CD14-positive monocyte (primary cell): ENCODE results near the gene PLA2G15. TPM values are rescaled to one million over a fixed set of nuclear protein-coding genes. Genes with fewer than 3 reads are reported as not detected.

Experiments
- DNase-seq, 3 donors: peaks; one replicate each; pipeline ENCODE4 v3.0.0-alpha.2; 2011 to 2022
- H2AFZ ChIP-seq: 2 replicates; pipeline ENCODE4 v1.6.0; 2012; ENCODE audit warnings: mild to moderate bottlenecking, low read depth, low read length, inconsistent platforms; ENCODE audit not compliant: insufficient read depth, poor library complexity, severe bottlenecking
- H3K27ac ChIP-seq, 2 donors: 1 replicate in 1 of 2; 2 replicates in 1 of 2; pipeline ENCODE4 v1.5.1; 2012 to 2013; ENCODE audit warnings: low read length in 2 of 2, control low read depth in 1 of 2, inconsistent platforms in 1 of 2, low read depth in 1 of 2, mild to moderate bottlenecking in 1 of 2
- H3K27me3 ChIP-seq, 2 donors: one replicate each; pipeline versions ENCODE4 v1.6.0 to v1.6.1; 2011 to 2013; ENCODE audit warnings: low read length in 2 of 2; ENCODE audit not compliant: control insufficient read depth in 2 of 2, insufficient read depth in 2 of 2
- H3K36me3 ChIP-seq, 2 donors: replicated peaks in 1 of 2; 1 replicate in 1 of 2; 2 replicates in 1 of 2; pipeline versions ENCODE4 v1.5.1 to v1.6.1; 2012 to 2013; ENCODE audit warnings: low read length in 2 of 2, control low read depth in 1 of 2, inconsistent platforms in 1 of 2, mild to moderate bottlenecking in 1 of 2; ENCODE audit not compliant: insufficient read depth in 2 of 2, control insufficient read depth in 1 of 2
- H3K4me1 ChIP-seq, 2 donors: 1 replicate in 1 of 2; 2 replicates in 1 of 2; pipeline versions ENCODE4 v1.5.1 to v1.6.1; 2012 to 2013; ENCODE audit warnings: low read length in 2 of 2, control low read depth in 1 of 2, inconsistent platforms in 1 of 2, mild to moderate bottlenecking in 1 of 2, moderate library complexity in 1 of 2; ENCODE audit not compliant: insufficient read depth in 2 of 2, control insufficient read depth in 1 of 2
- H3K4me2 ChIP-seq: replicated peaks from 2 replicates; pipeline ENCODE3; 2012; ENCODE audit warnings: low read length, moderate library complexity, mild to moderate bottlenecking; ENCODE audit not compliant: poor library complexity, severe bottlenecking; ENCODE audit errors: extremely low read depth
- H3K4me3 ChIP-seq, 3 experiments: fragments of 200-600 bp in 1 of 3; sonication (generic) in 1 of 3; replicated peaks in 1 of 3; 1 replicate in 2 of 3; 2 replicates in 1 of 3; pipeline ENCODE4 v1.5.1; 2011 to 2013; ENCODE audit warnings: low read length in 3 of 3, mild to moderate bottlenecking in 3 of 3, control low read depth in 2 of 3, low read depth in 2 of 3, inconsistent platforms in 1 of 3, moderate library complexity in 1 of 3
- H3K79me2 ChIP-seq: 2 replicates; pipeline ENCODE4 v1.6.0; 2012; ENCODE audit warnings: mild to moderate bottlenecking, control low read depth, inconsistent platforms, low read length, moderate library complexity; ENCODE audit not compliant: insufficient read depth
- H3K9ac ChIP-seq: 2 replicates; pipeline ENCODE4 v1.6.0; 2017; ENCODE audit warnings: low read length, mild to moderate bottlenecking; ENCODE audit not compliant: insufficient read depth, poor library complexity, severe bottlenecking
- H3K9me3 ChIP-seq, 2 donors: replicated peaks in 1 of 2; 1 replicate in 1 of 2; 2 replicates in 1 of 2; pipeline versions ENCODE4 v1.5.1 to v1.6.1; 2012 to 2013; ENCODE audit warnings: low read length in 2 of 2, control low read depth in 1 of 2; ENCODE audit not compliant: control insufficient read depth in 1 of 2, insufficient read depth in 1 of 2
- H4K20me1 ChIP-seq: 2 replicates; pipeline ENCODE4 v1.6.0; 2012; ENCODE audit warnings: mild to moderate bottlenecking, low read length, control low read depth, moderate library complexity; ENCODE audit not compliant: insufficient read depth
- H3K27ac Mint-ChIP-seq, 7 donors: one replicate each; pipeline ENCODE4 v1.8.0; 2020; ENCODE audit warnings: mild to moderate bottlenecking in 7 of 7, mixed read lengths in 7 of 7, moderate library complexity in 6 of 7, inconsistent platforms in 2 of 7
- H3K27me3 Mint-ChIP-seq, 3 donors: one replicate each; pipeline ENCODE4 v1.8.0; 2021 to 2022; ENCODE audit warnings: low read depth in 3 of 3, mild to moderate bottlenecking in 3 of 3, mixed read lengths in 3 of 3, moderate library complexity in 3 of 3, inconsistent platforms in 1 of 3
- H3K36me3 Mint-ChIP-seq, 2 donors: one replicate each; pipeline ENCODE4 v1.8.0; 2020; ENCODE audit warnings: mixed read lengths in 2 of 2, inconsistent platforms in 1 of 2, mild to moderate bottlenecking in 1 of 2
- H3K4me1 Mint-ChIP-seq: one replicate; pipeline ENCODE4 v1.8.0; 2020; ENCODE audit warnings: mild to moderate bottlenecking, mixed read lengths
- H3K4me3 Mint-ChIP-seq, 2 donors: one replicate each; pipeline ENCODE4 v1.8.0; 2020; ENCODE audit warnings: mild to moderate bottlenecking in 2 of 2, mixed read lengths in 2 of 2, moderate library complexity in 1 of 2
- H3K9me3 Mint-ChIP-seq, 7 donors: one replicate each; pipeline ENCODE4 v1.8.0; 2020 to 2022; ENCODE audit warnings: mixed read lengths in 7 of 7, mild to moderate bottlenecking in 6 of 7, moderate library complexity in 6 of 7, inconsistent platforms in 2 of 7
- WGBS: methylation state at CpG from one replicate; pipeline ENCODE4 v1.1.5; 2013; ENCODE audit warnings: missing lambda C conversion rate; ENCODE audit not compliant: insufficient coverage; 5-methylcytosine and 5-hydroxymethylcytosine counted together
- intact Hi-C, 2 donors: fragments of 100-400 bp; cut with micrococcal nuclease; formaldehyde crosslinking; loops; one replicate each; pipeline versions ENCODE4 v1.15.0 to v1.15.1; 2023
- polyA plus RNA-seq, 3 donors: library from polyadenylated mRNA; depleted of rRNA in 1 of 3; unstranded in 2 of 3; stranded (reverse) in 1 of 3; fragments of 300-500 nt in 2 of 3; fragments of >200 nt in 1 of 3; fragmentation: Illumina TruSeq in 2 of 3; gene quantifications; 1 replicate in 2 of 3; 2 replicates in 1 of 3; pipeline ENCODE4 v1.2.3, GENCODE V29; 2012 to 2021
- TF ChIP-seq, protein P1 (sequence below): fragments of 200-600 bp; IDR thresholded peaks from one replicate; pipeline ENCODE4 v1.8.0; 2022; ENCODE audit warnings: antibody characterized with exemption, mild to moderate bottlenecking

Gene PLA2G15
- polyA plus RNA-seq, 3 donors: 27.8 to 34.8 (median 29.5) TPM

DNA sequence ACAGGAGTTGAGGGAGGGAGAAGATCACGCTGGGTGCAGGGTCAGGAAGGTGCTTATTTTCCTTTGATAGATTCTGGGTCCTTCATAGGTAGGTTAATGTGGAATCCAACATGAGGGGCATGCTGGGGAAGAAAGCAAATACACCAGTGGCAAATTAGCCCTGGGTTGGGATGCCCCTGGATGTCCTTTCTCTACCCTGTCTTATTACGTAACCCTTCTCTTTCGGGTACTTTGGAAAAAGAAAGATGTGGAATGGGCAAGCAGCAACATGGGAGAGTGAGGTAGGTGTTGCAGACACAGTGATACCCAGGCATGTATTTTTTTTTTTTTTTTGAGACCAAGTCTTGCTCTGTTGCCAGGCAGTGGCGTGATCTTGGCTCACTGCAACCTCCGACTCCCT lies 28.3 kb downstream of the PLA2G15 start:
- no peak overlapping the region for H3K4me2 ChIP-seq
- Mint-ChIP-seq H3K27me3 (peaks cover 0 to 1% (median 0%) of the 10 kb centered on the region in 3 donors), H3K9me3 (no peaks in the 10 kb centered on the region), H3K36me3 (peaks cover 44 to 72% of the 10 kb centered on the region in 2 donors), H3K4me3 (no peak overlapping the region), H3K27ac (no peak overlapping the region), H3K4me1 (peaks cover 6% of the 10 kb centered on the region)
- peaks cover 50% of the 10 kb centered on the region for H3K79me2 ChIP-seq
- no peaks in the 10 kb centered on the region for H3K9me3 ChIP-seq
- H3K27ac ChIP-seq: no peak overlapping the region
- intact Hi-C loops: no loop called here
- H3K27me3 ChIP-seq: no peaks in the 10 kb centered on the region
- H4K20me1 ChIP-seq: peaks cover 57% of the 10 kb centered on the region
- TF ChIP-seq, protein P1, sequence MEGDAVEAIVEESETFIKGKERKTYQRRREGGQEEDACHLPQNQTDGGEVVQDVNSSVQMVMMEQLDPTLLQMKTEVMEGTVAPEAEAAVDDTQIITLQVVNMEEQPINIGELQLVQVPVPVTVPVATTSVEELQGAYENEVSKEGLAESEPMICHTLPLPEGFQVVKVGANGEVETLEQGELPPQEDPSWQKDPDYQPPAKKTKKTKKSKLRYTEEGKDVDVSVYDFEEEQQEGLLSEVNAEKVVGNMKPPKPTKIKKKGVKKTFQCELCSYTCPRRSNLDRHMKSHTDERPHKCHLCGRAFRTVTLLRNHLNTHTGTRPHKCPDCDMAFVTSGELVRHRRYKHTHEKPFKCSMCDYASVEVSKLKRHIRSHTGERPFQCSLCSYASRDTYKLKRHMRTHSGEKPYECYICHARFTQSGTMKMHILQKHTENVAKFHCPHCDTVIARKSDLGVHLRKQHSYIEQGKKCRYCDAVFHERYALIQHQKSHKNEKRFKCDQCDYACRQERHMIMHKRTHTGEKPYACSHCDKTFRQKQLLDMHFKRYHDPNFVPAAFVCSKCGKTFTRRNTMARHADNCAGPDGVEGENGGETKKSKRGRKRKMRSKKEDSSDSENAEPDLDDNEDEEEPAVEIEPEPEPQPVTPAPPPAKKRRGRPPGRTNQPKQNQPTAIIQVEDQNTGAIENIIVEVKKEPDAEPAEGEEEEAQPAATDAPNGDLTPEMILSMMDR: no peak
- DNase-seq: no peak
- WGBS: 93% methylated on average over 2 of the region's 5 CpGs
- H2AFZ ChIP-seq: no peak overlapping the region
- peaks cover 12 to 63% of the 10 kb centered on the region in 2 donors for H3K36me3 ChIP-seq
- no peak overlapping the region for H3K4me3 ChIP-seq
- H3K4me1 ChIP-seq: no peaks in the 10 kb centered on the region
- no peak overlapping the region for H3K9ac ChIP-seq

DNA sequence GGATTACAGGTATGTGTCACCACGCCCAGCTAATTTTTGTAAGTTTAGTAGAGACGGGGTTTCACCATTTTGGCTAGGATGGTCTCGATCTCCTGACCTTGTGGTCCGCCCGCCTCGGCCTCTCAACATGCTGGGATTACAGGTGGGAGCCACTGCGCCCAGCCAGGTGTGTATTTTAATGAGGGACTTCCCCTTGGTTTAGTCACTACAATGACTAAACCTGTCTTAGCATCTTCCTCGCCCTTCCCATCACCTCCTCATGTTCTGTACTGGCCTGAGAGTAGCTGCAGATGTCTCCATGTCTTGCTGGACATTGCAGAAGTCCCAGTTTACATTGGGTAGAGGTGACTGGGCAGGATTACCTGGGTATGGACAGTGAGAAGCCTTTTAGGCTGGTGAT lies 28.7 kb downstream of the PLA2G15 start:
- Histone ChIP-seq H3K79me2 (peaks cover 45% of the 10 kb centered on the region), H4K20me1 (peaks cover 55% of the 10 kb centered on the region), H3K4me1 (no peaks in the 10 kb centered on the region), H3K9me3 (no peaks in the 10 kb centered on the region), H3K36me3 (peaks cover 12 to 63% of the 10 kb centered on the region in 2 donors), H3K4me3 (no peak overlapping the region), H3K27me3 (no peaks in the 10 kb centered on the region), H3K27ac (no peak overlapping the region), H3K4me2 (no peak overlapping the region), H3K9ac (no peak overlapping the region), H2AFZ (no peak overlapping the region)
- H3K27ac Mint-ChIP-seq: no peak overlapping the region
- 100% methylated on average over 3 of the region's 8 CpGs for WGBS
- DNase-seq: no peak
- peaks cover 0 to 1% (median 0%) of the 10 kb centered on the region in 3 donors for H3K27me3 Mint-ChIP-seq
- no peak overlapping the region for H3K4me3 Mint-ChIP-seq
- H3K4me1 Mint-ChIP-seq: peaks cover 6% of the 10 kb centered on the region
- intact Hi-C loops: no loop called here
- no peaks in the 10 kb centered on the region for H3K9me3 Mint-ChIP-seq
- TF ChIP-seq, protein P1: no peak
- peaks cover 44 to 71% of the 10 kb centered on the region in 2 donors for H3K36me3 Mint-ChIP-seq
